Prostate gland (tissue), 2 donors: ENCODE data around the gene LEUTX.

Experiments used
- POLR2A ChIP-seq: fragments of 450-650 bp; IDR thresholded peaks from one replicate; pipeline ENCODE4 v1.6.1; 2016; ENCODE audit warnings: antibody characterized with exemption, mild to moderate bottlenecking
- TF ChIP-seq, protein P1 (sequence below), 4 experiments: fragments of 200-600 bp in 2 of 4; fragments of 450-650 bp in 2 of 4; sonication (generic) in 2 of 4; IDR thresholded peaks; 1 replicate in 3 of 4; 2 replicates in 1 of 4; pipeline ENCODE4 v1.5.1; 2016 to 2019; ENCODE audit warnings: antibody characterized with exemption in 4 of 4, mild to moderate bottlenecking in 2 of 4, moderate library complexity in 2 of 4

GRCh38 chr19:39746836-39747529 lies 31.7 kb upstream of the LEUTX start:
- TF ChIP-seq, protein P1, sequence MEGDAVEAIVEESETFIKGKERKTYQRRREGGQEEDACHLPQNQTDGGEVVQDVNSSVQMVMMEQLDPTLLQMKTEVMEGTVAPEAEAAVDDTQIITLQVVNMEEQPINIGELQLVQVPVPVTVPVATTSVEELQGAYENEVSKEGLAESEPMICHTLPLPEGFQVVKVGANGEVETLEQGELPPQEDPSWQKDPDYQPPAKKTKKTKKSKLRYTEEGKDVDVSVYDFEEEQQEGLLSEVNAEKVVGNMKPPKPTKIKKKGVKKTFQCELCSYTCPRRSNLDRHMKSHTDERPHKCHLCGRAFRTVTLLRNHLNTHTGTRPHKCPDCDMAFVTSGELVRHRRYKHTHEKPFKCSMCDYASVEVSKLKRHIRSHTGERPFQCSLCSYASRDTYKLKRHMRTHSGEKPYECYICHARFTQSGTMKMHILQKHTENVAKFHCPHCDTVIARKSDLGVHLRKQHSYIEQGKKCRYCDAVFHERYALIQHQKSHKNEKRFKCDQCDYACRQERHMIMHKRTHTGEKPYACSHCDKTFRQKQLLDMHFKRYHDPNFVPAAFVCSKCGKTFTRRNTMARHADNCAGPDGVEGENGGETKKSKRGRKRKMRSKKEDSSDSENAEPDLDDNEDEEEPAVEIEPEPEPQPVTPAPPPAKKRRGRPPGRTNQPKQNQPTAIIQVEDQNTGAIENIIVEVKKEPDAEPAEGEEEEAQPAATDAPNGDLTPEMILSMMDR (IDR thresholded peaks at IDR 0.05): no peak
- TF ChIP-seq POLR2A: no peak
